Astrocyte (in vitro differentiated cells and primary cell): ENCODE measurements around the gene B3GALNT2.

Experiments used
- CTCF ChIP-seq: IDR thresholded peaks from 2 replicates; pipeline ENCODE4 v1.5.1; 2011; ENCODE audit warnings: low read depth, mild to moderate bottlenecking, inconsistent platforms, low read length, moderate library complexity; ENCODE audit not compliant: insufficient read depth
- EZH2 ChIP-seq: IDR thresholded peaks from 2 replicates; pipeline ENCODE4 v1.6.1; 2012; ENCODE audit warnings: mild to moderate bottlenecking, low read length, inconsistent platforms; ENCODE audit not compliant: insufficient read depth

DNA sequence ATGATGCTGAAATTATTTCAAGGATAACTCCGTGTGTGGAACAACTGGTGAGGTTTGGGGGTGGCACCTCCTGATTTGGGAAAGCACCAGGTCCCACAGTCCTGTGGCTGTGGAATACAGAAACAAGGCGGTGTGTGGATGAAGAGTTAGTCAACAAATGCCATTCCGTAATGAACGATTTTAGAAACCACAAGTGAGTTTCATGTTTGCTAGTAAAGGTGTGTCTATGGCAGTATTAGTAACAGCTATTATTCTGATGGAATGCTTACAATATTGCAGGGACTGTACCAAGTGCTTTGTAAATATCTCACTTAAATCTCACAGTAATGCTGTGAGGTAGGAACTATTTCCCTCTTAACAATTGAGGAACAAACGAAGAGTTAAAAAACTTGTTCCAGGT lies 53.8 kb downstream of the B3GALNT2 start:
- TF ChIP-seq CTCF (no peak), EZH2 (no peak)
